Type B pancreatic cell (in vitro differentiated cells): ENCODE measurements around the gene TBC1D10B. TPM values are rescaled to one million over a fixed set of nuclear protein-coding genes. Genes with fewer than 3 reads are reported as not detected.

Experiments
- DNase-seq: peaks from one replicate; pipeline ENCODE4 v3.0.0; 2021; ENCODE audit warnings: mixed read lengths; ENCODE audit not compliant: unreplicated experiment; ENCODE audit errors: extremely low spot score
- H3K27ac Mint-ChIP-seq: 2 replicates; pipeline ENCODE4 v1.8.0; 2021; ENCODE audit warnings: mild to moderate bottlenecking, mixed read lengths
- H3K27me3 Mint-ChIP-seq: 2 replicates; pipeline ENCODE4 v1.8.0; 2021; ENCODE audit warnings: mixed read lengths
- H3K36me3 Mint-ChIP-seq: 2 replicates; pipeline ENCODE4 v1.8.0; 2021; ENCODE audit warnings: mixed read lengths
- H3K4me1 Mint-ChIP-seq: one replicate; pipeline ENCODE4 v1.8.0; 2021; ENCODE audit warnings: mixed read lengths; ENCODE audit not compliant: unreplicated experiment
- H3K4me3 Mint-ChIP-seq: 2 replicates; pipeline ENCODE4 v1.8.0; 2021; ENCODE audit warnings: mild to moderate bottlenecking, mixed read lengths
- H3K9me3 Mint-ChIP-seq: 2 replicates; pipeline ENCODE4 v1.8.0; 2021; ENCODE audit warnings: mixed read lengths
- CTCF ChIP-seq: fragments of 200-600 bp; sonication (generic); conservative IDR thresholded peaks from 2 replicates; pipeline ENCODE4 v1.5.0; 2021; ENCODE audit warnings: antibody characterized with exemption, mild to moderate bottlenecking
- long read RNA-seq: library from polyadenylated mRNA; unstranded; transcript quantifications from one replicate; pipeline ENCODE4 v2.0.0, GENCODE V29; 2020
- total RNA-seq: library from RNA; stranded (reverse); gene quantifications from 2 replicates; pipeline ENCODE4 v1.2.1, GENCODE V29; 2021; ENCODE audit warnings: low replicate concordance

TBC1D10B gene
- total RNA-seq, result 46.8 and 50.0 TPM in 2 replicates
- long read RNA-seq, partial matches to known transcripts, result 0 of 1 reads
- long read RNA-seq, other reads (novel, unspliced or antisense), result 1 of 1 reads

GRCh38 chr16:30370456-30371247, at the start of gene TBC1D10B:
TSS of gene TBC1D10B (minus strand) at chr16:30370494. CDS start at chr16:30370183, 311 bp downstream.
- H3K4me1 Mint-ChIP-seq, result peaks cover 36% of the 10 kb centered on the region
- peak within 1 kb of the TSS; percentile 94 for H3K4me3 Mint-ChIP-seq
- no peaks in the 10 kb centered on the region for H3K9me3 Mint-ChIP-seq
- peak; percentile 97 for DNase-seq
- peak within 1 kb of the TSS; percentile 84 for H3K27ac Mint-ChIP-seq
- no peaks in the 10 kb centered on the region for H3K36me3 Mint-ChIP-seq
- H3K27me3 Mint-ChIP-seq, result no peaks in the 10 kb centered on the region
- peak; percentile 43 for TF ChIP-seq CTCF

- H3K4me3 Mint-ChIP-seq, result peak overlapping the region; percentile 79
- no peaks in the 10 kb centered on the region for H3K9me3 Mint-ChIP-seq
- H3K4me1 Mint-ChIP-seq, result peaks cover 9% of the 10 kb centered on the region
- no peak for TF ChIP-seq CTCF
- H3K27me3 Mint-ChIP-seq, result no peaks in the 10 kb centered on the region
- peaks cover 28% of the 10 kb centered on the region for H3K36me3 Mint-ChIP-seq
- H3K27ac Mint-ChIP-seq, result peak overlapping the region; percentile 56
- no peak for DNase-seq
Measured at GRCh38 chr16:30418350-30419181, 48.3 kb upstream of the TBC1D10B start.

- Mint-ChIP-seq H3K4me1 (peaks cover 9% of the 10 kb centered on the region), H3K27ac (no peak overlapping the region), H3K9me3 (no peaks in the 10 kb centered on the region), H3K27me3 (no peaks in the 10 kb centered on the region), H3K36me3 (peaks cover 25% of the 10 kb centered on the region), H3K4me3 (peak overlapping the region; percentile 54)
- peak; percentile 90 for DNase-seq
- TF ChIP-seq CTCF, result peak; percentile 44
Measured at GRCh38 chr16:30417529-30418349, 47.4 kb upstream of the TBC1D10B start.

- H3K4me3 Mint-ChIP-seq, result peak overlapping the region; percentile 18
- no peaks in the 10 kb centered on the region for H3K9me3 Mint-ChIP-seq
- no peak for TF ChIP-seq CTCF
- no peak for DNase-seq
- H3K27ac Mint-ChIP-seq, result no peak overlapping the region
- H3K27me3 Mint-ChIP-seq, result no peaks in the 10 kb centered on the region
- peaks cover 28% of the 10 kb centered on the region for H3K36me3 Mint-ChIP-seq
- H3K4me1 Mint-ChIP-seq, result peaks cover 13% of the 10 kb centered on the region
Measured at GRCh38 chr16:30416624-30417528, 46.6 kb upstream of the TBC1D10B start.
